Measurements from ENCODE around the gene TTC28.

TTC28 gene

DNA sequence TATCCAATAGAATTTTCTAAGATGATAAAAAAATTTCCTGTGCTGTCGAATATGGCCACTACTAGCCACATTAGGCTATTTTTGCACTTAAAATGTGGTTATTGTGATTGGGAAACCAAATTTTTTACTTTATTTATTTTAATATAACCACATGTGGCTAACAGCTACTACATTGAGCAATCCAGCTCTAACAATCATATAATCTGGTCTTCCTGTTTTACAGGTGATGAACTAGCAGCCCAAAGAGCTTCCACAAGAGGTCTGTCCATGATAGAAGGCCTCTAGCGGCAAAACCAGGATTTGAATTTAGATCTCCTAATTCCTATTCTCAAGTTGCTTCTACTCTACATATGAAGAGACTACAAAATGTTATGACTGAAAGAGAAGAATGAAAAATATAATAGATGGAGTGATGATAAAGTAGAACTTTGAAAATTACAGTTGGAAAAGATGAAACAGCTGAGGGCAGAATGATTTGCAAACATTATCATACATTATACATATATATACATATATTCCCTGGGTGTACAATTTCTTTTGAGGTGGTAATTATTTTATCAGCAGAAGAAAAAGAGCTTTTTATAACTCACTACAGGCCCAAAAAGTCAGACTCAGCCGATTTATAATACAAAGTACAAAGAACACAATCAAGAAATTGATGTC, 397.1 kb downstream of the TTC28 start:
- H3K9ac ChIP-seq (ENCODE audit: low read length) = no peak overlapping the region
- H3K27ac ChIP-seq (ENCODE audit: low read depth, low read length) = no peak overlapping the region

DNA sequence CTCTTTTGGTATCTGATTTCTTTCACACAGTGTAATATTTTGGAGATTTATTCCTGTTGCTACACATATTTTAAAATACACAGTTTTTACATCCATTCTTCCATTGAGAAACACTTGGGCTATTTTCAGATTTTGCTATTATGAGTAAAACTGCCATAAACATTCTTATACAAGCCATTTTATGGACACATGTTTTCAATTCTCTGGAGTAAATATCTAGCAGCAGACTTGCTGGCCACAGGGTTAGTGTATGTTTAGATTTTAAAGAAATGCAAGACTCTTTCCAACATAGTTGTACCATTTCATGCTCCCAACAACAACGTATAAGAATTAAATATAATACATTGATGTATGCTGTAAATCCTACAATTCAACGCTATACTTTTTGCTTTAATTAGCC, 399.8 kb downstream of the TTC28 start:
- Histone ChIP-seq H3K27ac (ENCODE audit: low read depth, low read length) (no peak overlapping the region), H3K27me3 (ENCODE audit: control insufficient read depth in 1 of 2, insufficient read depth in 2 of 2, low read length in 2 of 2) (no peaks in the 10 kb centered on the region), H3K9ac (ENCODE audit: low read length) (no peak overlapping the region), H3K36me3 (ENCODE audit: insufficient read depth, low read length) (no peaks in the 10 kb centered on the region), H3K4me1 (ENCODE audit: insufficient read depth, low read length) (peaks cover 7% of the 10 kb centered on the region), H3K9me3 (ENCODE audit: low read length) (no peaks in the 10 kb centered on the region), H3K4me3 (ENCODE audit: low read depth in 1 of 2, low read length in 2 of 2) (no peak overlapping the region)

More for the DNA sequence above, 397.1 kb downstream of the TTC28 start:
- Histone ChIP-seq H3K9me3 (ENCODE audit: low read length) (no peaks in the 10 kb centered on the region), H3K27me3 (ENCODE audit: control insufficient read depth in 1 of 2, insufficient read depth in 2 of 2, low read length in 2 of 2) (no peaks in the 10 kb centered on the region), H3K4me3 (ENCODE audit: low read depth in 1 of 2, low read length in 2 of 2) (no peak overlapping the region), H3K4me1 (ENCODE audit: insufficient read depth, low read length) (peaks cover 7% of the 10 kb centered on the region), H3K36me3 (ENCODE audit: insufficient read depth, low read length) (no peaks in the 10 kb centered on the region)

- Histone ChIP-seq H3K9me3 (ENCODE audit: low read length) (no peaks in the 10 kb centered on the region), H3K9ac (ENCODE audit: low read length) (no peak overlapping the region), H3K27ac (ENCODE audit: low read depth, low read length) (no peak overlapping the region), H3K27me3 (ENCODE audit: control insufficient read depth in 1 of 2, insufficient read depth in 2 of 2, low read length in 2 of 2) (no peaks in the 10 kb centered on the region), H3K36me3 (ENCODE audit: insufficient read depth, low read length) (no peaks in the 10 kb centered on the region), H3K4me1 (ENCODE audit: insufficient read depth, low read length) (peaks cover 30% of the 10 kb centered on the region), H3K4me3 (ENCODE audit: low read depth in 1 of 2, low read length in 2 of 2) (no peak overlapping the region)
Measured at GRCh38 chr22:28269277-28269676, 410.4 kb downstream of the TTC28 start.

DNA sequence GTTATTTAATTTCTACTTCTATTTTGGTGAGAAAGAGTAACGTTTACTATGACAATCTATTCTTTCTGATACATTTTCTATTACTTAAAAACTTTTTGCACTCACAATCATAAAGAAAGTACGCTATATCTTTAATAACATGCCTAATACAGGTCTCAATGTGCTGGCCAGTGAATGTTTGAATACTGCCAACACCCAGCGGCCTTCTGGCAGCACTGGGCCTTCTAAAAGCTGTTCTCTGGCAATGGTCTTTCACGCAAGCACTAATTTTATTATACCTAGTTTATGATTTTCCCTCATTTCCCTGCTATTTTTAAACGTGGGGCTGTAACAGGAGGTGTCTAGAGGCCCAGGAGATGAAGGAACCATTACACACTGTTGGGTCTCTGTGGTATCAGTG, 410.8 kb downstream of the TTC28 start:
- Histone ChIP-seq H3K27me3 (ENCODE audit: control insufficient read depth in 1 of 2, insufficient read depth in 2 of 2, low read length in 2 of 2) (no peaks in the 10 kb centered on the region), H3K4me1 (ENCODE audit: insufficient read depth, low read length) (peaks cover 30% of the 10 kb centered on the region), H3K9ac (ENCODE audit: low read length) (no peak overlapping the region), H3K4me3 (ENCODE audit: low read depth in 1 of 2, low read length in 2 of 2) (no peak overlapping the region), H3K9me3 (ENCODE audit: low read length) (no peaks in the 10 kb centered on the region), H3K27ac (ENCODE audit: low read depth, low read length) (no peak overlapping the region), H3K36me3 (ENCODE audit: insufficient read depth, low read length) (no peaks in the 10 kb centered on the region)

DNA sequence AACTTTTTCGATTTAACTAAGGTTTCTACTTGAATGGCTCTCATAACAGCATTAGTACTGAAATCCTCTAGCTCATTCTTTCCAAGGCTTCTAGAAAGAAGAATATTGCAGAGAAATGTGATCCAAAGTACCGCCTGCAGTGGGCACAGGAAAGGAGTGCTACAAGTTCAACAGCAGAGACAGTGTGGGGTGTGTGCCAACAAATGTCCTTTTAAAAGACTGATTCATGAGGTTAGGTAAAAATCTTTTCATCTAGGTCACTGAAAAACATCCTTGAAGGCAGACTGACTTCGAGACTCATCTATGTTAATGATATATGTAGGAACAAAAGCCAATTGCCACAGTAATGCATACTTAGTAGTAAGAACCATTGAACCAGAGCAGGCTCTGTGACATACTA, 411.5 kb downstream of the TTC28 start:
- Histone ChIP-seq H3K27me3 (ENCODE audit: control insufficient read depth in 1 of 2, insufficient read depth in 2 of 2, low read length in 2 of 2) (no peaks in the 10 kb centered on the region), H3K4me3 (ENCODE audit: low read depth in 1 of 2, low read length in 2 of 2) (no peak overlapping the region), H3K4me1 (ENCODE audit: insufficient read depth, low read length) (peaks cover 30% of the 10 kb centered on the region), H3K27ac (ENCODE audit: low read depth, low read length) (no peak overlapping the region), H3K36me3 (ENCODE audit: insufficient read depth, low read length) (no peaks in the 10 kb centered on the region), H3K9ac (ENCODE audit: low read length) (no peak overlapping the region), H3K9me3 (ENCODE audit: low read length) (no peaks in the 10 kb centered on the region)

DNA sequence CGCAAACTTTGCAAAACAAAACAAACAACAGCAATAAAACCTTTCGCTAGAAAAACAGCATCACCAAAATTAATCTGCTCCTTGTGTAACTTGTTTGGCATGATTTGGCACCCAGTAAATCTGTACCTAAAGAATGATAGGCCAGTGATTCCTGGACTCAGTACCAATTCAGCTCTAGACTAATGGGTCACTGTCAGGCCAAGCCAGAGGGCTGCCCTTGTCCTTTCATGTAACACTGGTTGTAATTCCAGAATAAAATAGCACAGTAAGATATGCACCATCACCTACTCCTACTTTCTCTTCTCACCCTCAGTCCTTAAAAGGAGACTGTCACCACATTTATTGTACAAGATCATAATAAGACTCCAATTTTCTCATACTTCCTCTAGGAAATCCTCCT, 419.0 kb downstream of the TTC28 start:
- Histone ChIP-seq H3K9ac (ENCODE audit: low read length) (no peak overlapping the region), H3K27ac (ENCODE audit: low read depth, low read length) (no peak overlapping the region), H3K36me3 (ENCODE audit: insufficient read depth, low read length) (no peaks in the 10 kb centered on the region), H3K4me3 (ENCODE audit: low read depth in 1 of 2, low read length in 2 of 2) (no peak overlapping the region), H3K4me1 (ENCODE audit: insufficient read depth, low read length) (peaks cover 16% of the 10 kb centered on the region), H3K9me3 (ENCODE audit: low read length) (no peaks in the 10 kb centered on the region), H3K27me3 (ENCODE audit: control insufficient read depth in 1 of 2, insufficient read depth in 2 of 2, low read length in 2 of 2) (no peaks in the 10 kb centered on the region)

DNA sequence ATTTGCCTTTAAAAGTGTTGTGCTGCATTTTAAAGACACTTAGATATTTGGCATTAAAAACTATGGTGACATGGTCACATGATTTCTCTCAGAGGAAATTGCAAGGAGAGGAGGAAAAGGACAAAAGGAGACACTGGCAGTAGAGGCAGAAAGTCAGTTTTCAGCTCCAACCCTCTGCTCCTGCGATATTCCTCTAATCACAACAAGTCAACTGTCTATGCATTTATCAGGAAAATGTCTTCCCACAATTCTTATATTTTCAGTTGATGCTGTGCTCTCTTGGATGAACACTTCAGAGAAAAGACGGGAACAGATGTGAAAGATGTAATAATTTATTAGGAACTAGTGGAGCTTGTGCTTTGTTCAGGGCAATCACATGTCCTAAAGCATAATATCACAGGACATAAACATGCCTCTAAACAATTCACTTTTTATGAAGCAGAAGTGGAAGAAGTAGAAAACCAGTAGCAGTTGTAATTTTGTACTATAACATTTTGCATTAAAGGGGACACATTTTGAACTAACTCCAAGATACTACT, 419.8 kb downstream of the TTC28 start:
- Histone ChIP-seq H3K27me3 (ENCODE audit: control insufficient read depth in 1 of 2, insufficient read depth in 2 of 2, low read length in 2 of 2) (no peaks in the 10 kb centered on the region), H3K27ac (ENCODE audit: low read depth, low read length) (no peak overlapping the region), H3K9ac (ENCODE audit: low read length) (no peak overlapping the region), H3K4me1 (ENCODE audit: insufficient read depth, low read length) (peaks cover 16% of the 10 kb centered on the region), H3K36me3 (ENCODE audit: insufficient read depth, low read length) (no peaks in the 10 kb centered on the region), H3K4me3 (ENCODE audit: low read depth in 1 of 2, low read length in 2 of 2) (no peak overlapping the region), H3K9me3 (ENCODE audit: low read length) (no peaks in the 10 kb centered on the region)

GRCh38 chr22:28254396-28254795, 425.2 kb downstream of the TTC28 start:
- Histone ChIP-seq H3K4me1 (ENCODE audit: insufficient read depth, low read length) (peaks cover under 1% of the 10 kb centered on the region), H3K27me3 (ENCODE audit: control insufficient read depth in 1 of 2, insufficient read depth in 2 of 2, low read length in 2 of 2) (no peaks in the 10 kb centered on the region), H3K36me3 (ENCODE audit: insufficient read depth, low read length) (no peaks in the 10 kb centered on the region), H3K27ac (ENCODE audit: low read depth, low read length) (no peak overlapping the region), H3K4me3 (ENCODE audit: low read depth in 1 of 2, low read length in 2 of 2) (no peak overlapping the region), H3K9ac (ENCODE audit: low read length) (no peak overlapping the region), H3K9me3 (ENCODE audit: low read length) (no peaks in the 10 kb centered on the region)

GRCh38 chr22:28252539-28252938, 427.1 kb downstream of the TTC28 start:
- H3K4me3 ChIP-seq (ENCODE audit: low read depth in 1 of 2, low read length in 2 of 2) = no peak overlapping the region
- H3K4me1 ChIP-seq (ENCODE audit: insufficient read depth, low read length) = no peaks in the 10 kb centered on the region

DNA sequence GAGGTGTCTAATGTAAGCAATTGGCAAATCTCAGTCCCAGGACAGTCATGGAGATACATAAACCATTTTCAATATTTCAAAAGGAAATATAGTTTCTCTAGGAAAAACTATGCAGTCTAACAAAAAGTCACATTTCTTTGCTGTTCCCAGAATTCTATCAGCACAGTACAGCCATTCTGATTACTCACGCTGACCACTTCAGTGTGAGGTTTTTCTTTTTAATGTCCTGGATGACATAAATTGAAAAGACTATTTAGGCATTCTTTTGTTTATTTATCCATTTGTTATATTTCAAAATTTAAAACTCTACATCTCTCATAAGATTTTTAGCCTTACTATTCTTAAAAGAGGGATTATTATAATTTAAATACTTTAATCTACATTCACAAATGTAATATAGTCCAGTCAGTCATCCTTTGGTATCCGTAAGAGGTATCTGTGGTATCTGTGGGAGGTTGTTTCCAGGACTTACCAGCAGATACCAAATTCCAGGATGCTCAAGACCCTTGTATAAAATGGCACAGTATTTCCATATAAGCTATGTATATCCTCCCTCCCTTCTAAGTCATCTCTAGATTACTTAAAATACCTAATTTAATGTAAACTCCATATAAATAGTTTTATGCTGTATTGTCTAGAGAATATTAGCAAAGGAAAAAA, 429.5 kb downstream of the TTC28 start:
- no peak overlapping the region for H3K27ac ChIP-seq (ENCODE audit: low read depth, low read length)

More at GRCh38 chr22:28252539-28252938, 427.1 kb downstream of the TTC28 start:
- Histone ChIP-seq H3K27ac (ENCODE audit: low read depth, low read length) (no peak overlapping the region), H3K9ac (ENCODE audit: low read length) (no peak overlapping the region), H3K36me3 (ENCODE audit: insufficient read depth, low read length) (no peaks in the 10 kb centered on the region), H3K9me3 (ENCODE audit: low read length) (no peaks in the 10 kb centered on the region), H3K27me3 (ENCODE audit: control insufficient read depth in 1 of 2, insufficient read depth in 2 of 2, low read length in 2 of 2) (no peaks in the 10 kb centered on the region)

GRCh38 chr22:28249402-28249801, 430.2 kb downstream of the TTC28 start:
- Histone ChIP-seq H3K9ac (ENCODE audit: low read length) (no peak overlapping the region), H3K4me3 (ENCODE audit: low read depth in 1 of 2, low read length in 2 of 2) (no peak overlapping the region), H3K4me1 (ENCODE audit: insufficient read depth, low read length) (no peaks in the 10 kb centered on the region), H3K9me3 (ENCODE audit: low read length) (no peaks in the 10 kb centered on the region), H3K27me3 (ENCODE audit: control insufficient read depth in 1 of 2, insufficient read depth in 2 of 2, low read length in 2 of 2) (no peaks in the 10 kb centered on the region), H3K36me3 (ENCODE audit: insufficient read depth, low read length) (no peaks in the 10 kb centered on the region), H3K27ac (ENCODE audit: low read depth, low read length) (no peak overlapping the region)

More for the DNA sequence above, 429.5 kb downstream of the TTC28 start:
- no peak overlapping the region for H3K9ac ChIP-seq (ENCODE audit: low read length)
- H3K27me3 ChIP-seq (ENCODE audit: control insufficient read depth in 1 of 2, insufficient read depth in 2 of 2, low read length in 2 of 2) = no peaks in the 10 kb centered on the region
- H3K36me3 ChIP-seq (ENCODE audit: insufficient read depth, low read length) = no peaks in the 10 kb centered on the region
- no peaks in the 10 kb centered on the region for H3K4me1 ChIP-seq (ENCODE audit: insufficient read depth, low read length)
- no peak overlapping the region for H3K4me3 ChIP-seq (ENCODE audit: low read depth in 1 of 2, low read length in 2 of 2)
- no peaks in the 10 kb centered on the region for H3K9me3 ChIP-seq (ENCODE audit: low read length)

All from muscle layer of colon (tissue), 2 donors.